ENCODE results near the gene DEPDC4. TPM values are rescaled to one million over a fixed set of nuclear protein-coding genes. Genes with fewer than 3 reads are reported as not detected.

Gene DEPDC4
- total RNA-seq, 8 experiments from 2014 or later, result 0.64 to 4.6 (median 3.2) TPM; not detected in 1

- 0 to 3% (median 1%) methylated on average over 1 to 18 of the region's 38 CpGs; no CpG with 5 or more reads in 1 of the 10 experiments for WGBS, 10 experiments
- peak within 1 kb of the TSS in 1 of 2 donors; percentile 32 for H3K27ac ChIP-seq
Observed at GRCh38 chr12:100200463-100201181, 66.3 kb downstream of the DEPDC4 start, which contains the start of gene ACTR6. Gene ACTR6, plus strand, starts transcription at chr12:100200815. Its CDS starts 37 bp downstream, at chr12:100200852.

GRCh38 chr12:100199347-100200149 is 67.3 kb downstream of the DEPDC4 start:
- 6% methylated on average over 3 of the region's 79 CpGs; no CpG with 5 or more reads in 9 of the 10 experiments for WGBS, 10 experiments
- in situ Hi-C loops (cut with MboI; ENCODE audit: low pct_unique_long_range_greater_than_20kb in 2 of 9, low sequenced_read_pairs in 9 of 9, unreplicated experiment in 9 of 9), result loop anchor here in 2 of 9 experiments (25.0 kb wide), 1 partner anchor 387 kb away; no protein-coding TSS in a partner anchor
- H3K4me1 ChIP-seq (replicated peaks in 1 of 2), result peaks cover 5 to 7% of the 10 kb centered on the region in 2 donors
- peak overlapping the region in 1 of 2 donors; percentile 32 for H3K27ac ChIP-seq
- ATAC-seq (replicated peaks in 6 of 8), result peak; percentile 20 to 64 (median 54)
- peak overlapping the region; percentile 42 to 60 (median 49) for H3K4me3 ChIP-seq

More at GRCh38 chr12:100200463-100201181, 66.3 kb downstream of the DEPDC4 start, which contains the start of gene ACTR6:
- ATAC-seq (replicated peaks in 6 of 8), result peak; percentile 93 to 98 (median 94)
- H3K4me1 ChIP-seq (replicated peaks in 1 of 2), result peaks cover 5 to 7% of the 10 kb centered on the region in 2 donors
- H3K4me3 ChIP-seq, result peak within 1 kb of the TSS; percentile 42 to 60 (median 49)
- in situ Hi-C loops (cut with MboI; ENCODE audit: low pct_unique_long_range_greater_than_20kb in 2 of 9, low sequenced_read_pairs in 9 of 9, unreplicated experiment in 9 of 9), result no loop called here

- no peak for ATAC-seq (replicated peaks in 6 of 8)
- peaks cover 5 to 7% of the 10 kb centered on the region in 2 donors for H3K4me1 ChIP-seq (replicated peaks in 1 of 2)
- H3K27ac ChIP-seq, result no peak overlapping the region
- WGBS, 10 experiments, result 0 to 94% (median 24%) methylated on average over 1 to 6 of the region's 6 CpGs; no CpG with 5 or more reads in 4 of the 10 experiments
- H3K4me3 ChIP-seq, result peak overlapping the region in 4 of 5 donors; percentile 42 to 60 (median 54)
- in situ Hi-C loops (cut with MboI; ENCODE audit: low pct_unique_long_range_greater_than_20kb in 2 of 9, low sequenced_read_pairs in 9 of 9, unreplicated experiment in 9 of 9), result loop anchor here in 2 of 9 experiments (25.0 kb wide), 1 partner anchor 387 kb away; no protein-coding TSS in a partner anchor
Observed at GRCh38 chr12:100199023-100199346, 67.9 kb downstream of the DEPDC4 start.

GRCh38 chr12:100197486-100197885 is 69.4 kb downstream of the DEPDC4 start:
- WGBS, 10 experiments, result 42 to 100% (median 90%) methylated on average over 2 to 3 of the region's 4 CpGs; no CpG with 5 or more reads in 5 of the 10 experiments
- Histone ChIP-seq H3K4me1 (replicated peaks in 1 of 2) (peaks cover 5 to 7% of the 10 kb centered on the region in 2 donors), H3K27ac (no peak overlapping the region), H3K4me3 (no peak overlapping the region)
- ATAC-seq (replicated peaks in 6 of 8), result no peak
- in situ Hi-C loops (cut with MboI; ENCODE audit: low pct_unique_long_range_greater_than_20kb in 2 of 9, low sequenced_read_pairs in 9 of 9, unreplicated experiment in 9 of 9), result loop anchor here in 2 of 9 experiments (25.0 kb wide), 1 partner anchor 385 kb away; no protein-coding TSS in a partner anchor

- ATAC-seq (replicated peaks in 6 of 8), result no peak
- in situ Hi-C loops (cut with MboI; ENCODE audit: low pct_unique_long_range_greater_than_20kb in 2 of 9, low sequenced_read_pairs in 9 of 9, unreplicated experiment in 9 of 9), result loop anchor here in 2 of 9 experiments (25.0 kb wide), 1 partner anchor 381 kb away; no protein-coding TSS in a partner anchor
Observed at GRCh38 chr12:100193085-100193484, 73.8 kb downstream of the DEPDC4 start.

More at GRCh38 chr12:100193085-100193484, 73.8 kb downstream of the DEPDC4 start:
- 90 to 100% (median 100%) methylated on average over 1 of the region's 1 CpG; no CpG with 5 or more reads in 6 of the 10 experiments for WGBS, 10 experiments
- Histone ChIP-seq H3K27ac (no peak overlapping the region), H3K4me1 (replicated peaks in 1 of 2) (no peaks in the 10 kb centered on the region), H3K4me3 (no peak overlapping the region)

Other genes with a start within 250 kb of the DEPDC4 start
- gene BLTP3B, start 124.2 kb downstream of the DEPDC4 start, total RNA-seq, result 10 to 100 TPM; 19.4 to 39.5 (median 20.9) TPM
- gene ACTR6, start 66.3 kb downstream of the DEPDC4 start, total RNA-seq, result 10 to 100 TPM; 31.3 to 47.9 (median 36.4) TPM
- gene SCYL2, start 98 bp upstream of the DEPDC4 start, total RNA-seq, result 10 to 100 TPM; 29.2 to 69.2 (median 43.2) TPM
- 1 to 10 TPM in 2 of 8 experiments, under 1 TPM in 6; 0.18 to 7.7 (median 0.61) TPM for gene SLC17A8, start 90.0 kb upstream of the DEPDC4 start, total RNA-seq
- 1 to 10 TPM in 1 of 8 experiments, under 1 TPM in 2, not detected in 5; 0.05 to 6.1 (median 1.00) TPM for gene NR1H4, start 206.8 kb upstream of the DEPDC4 start, total RNA-seq

All from motor neuron (in vitro differentiated cells).